Common myeloid progenitor, CD34-positive (primary cell): ENCODE results near the gene PFKM. TPM values are rescaled to one million over a fixed set of nuclear protein-coding genes. Genes with fewer than 3 reads are reported as not detected.

Source experiments
- CTCF ChIA-PET: fragments of 350-600 bp; sonication (Branson Sonifier 250); formaldehyde crosslinking; loops from one replicate; lab custom pipeline; 2021; ENCODE audit warnings: antibody characterized with exemption; lab: Charles Lee
- POLR2A ChIA-PET: fragments of 350-600 bp; sonication (Branson Sonifier 250); formaldehyde crosslinking; loops from one replicate; lab custom pipeline; 2021; ENCODE audit warnings: antibody characterized with exemption; lab: Charles Lee
- DNase-seq, 3 donors: peaks; one replicate each; pipeline versions ENCODE4 v3.0.0 to v3.0.0-alpha.2; 2013
- H3K27ac ChIP-seq, 2 experiments: 1 replicate in 1 of 2; 2 replicates in 1 of 2; pipeline ENCODE4 v1.7.0; 2013; ENCODE audit warnings: inconsistent platforms in 2 of 2, low read length in 2 of 2, mild to moderate bottlenecking in 2 of 2, low read depth in 1 of 2, moderate library complexity in 1 of 2; ENCODE audit not compliant: severe bottlenecking in 2 of 2, insufficient read depth in 1 of 2, poor library complexity in 1 of 2
- H3K27me3 ChIP-seq, 5 experiments: replicated peaks in 2 of 5; 1 replicate in 3 of 5; 2 replicates in 2 of 5; pipeline versions ENCODE4 v1.6.1 to v1.7.0; 2013; ENCODE audit warnings: low read length in 4 of 5, mild to moderate bottlenecking in 2 of 5, moderate library complexity in 2 of 5, inconsistent platforms in 1 of 5; ENCODE audit not compliant: insufficient read depth in 5 of 5, control insufficient read depth in 4 of 5
- H3K36me3 ChIP-seq, 4 experiments: 1 replicate in 2 of 4; 2 replicates in 2 of 4; pipeline versions ENCODE4 v1.6.1 to v1.7.0; 2013; ENCODE audit warnings: low read length in 3 of 4, control low read depth in 1 of 4, mild to moderate bottlenecking in 1 of 4; ENCODE audit not compliant: control insufficient read depth in 4 of 4, insufficient read depth in 4 of 4
- H3K4me1 ChIP-seq, 4 experiments: 1 replicate in 3 of 4; 2 replicates in 1 of 4; pipeline versions ENCODE4 v1.6.1 to v1.7.1; 2013; ENCODE audit warnings: low read length in 3 of 4, mild to moderate bottlenecking in 3 of 4, control low read depth in 1 of 4, inconsistent platforms in 1 of 4, moderate library complexity in 1 of 4; ENCODE audit not compliant: control insufficient read depth in 4 of 4, insufficient read depth in 4 of 4; ENCODE audit errors: control extremely low read depth in 1 of 4
- H3K4me3 ChIP-seq, 7 experiments: 1 replicate in 4 of 7; 2 replicates in 3 of 7; pipeline versions ENCODE4 v1.5.1 to v1.7.0; 2013; ENCODE audit warnings: mild to moderate bottlenecking in 7 of 7, low read length in 6 of 7, moderate library complexity in 6 of 7, inconsistent platforms in 2 of 7, low read depth in 2 of 7, control low read depth in 1 of 7; ENCODE audit not compliant: insufficient read depth in 4 of 7, control insufficient read depth in 1 of 7; ENCODE audit errors: extremely low read depth in 1 of 7
- H3K9me3 ChIP-seq, 5 experiments: 1 replicate in 4 of 5; 2 replicates in 1 of 5; pipeline versions ENCODE4 v1.6.1 to v1.7.1; 2013; ENCODE audit warnings: low read length in 4 of 5, mild to moderate bottlenecking in 2 of 5, inconsistent platforms in 1 of 5, low read depth in 1 of 5, moderate library complexity in 1 of 5; ENCODE audit not compliant: control insufficient read depth in 4 of 5, insufficient read depth in 2 of 5; ENCODE audit errors: control extremely low read depth in 1 of 5
- WGBS: methylation state at CpG from one replicate; pipeline ENCODE4 v1.1.5; 2013; ENCODE audit not compliant: insufficient coverage; 5-methylcytosine and 5-hydroxymethylcytosine counted together
- polyA plus RNA-seq: library from polyadenylated mRNA; unstranded; fragments of 120-200 nt; gene quantifications from one replicate; pipeline ENCODE4 v1.2.1, GENCODE V29; 2013

The PFKM gene
- 26.0 TPM for polyA plus RNA-seq

- H3K27ac ChIP-seq = no peak within 1 kb of the TSS
- peaks cover 0 to 10% (median 7%) of the 10 kb centered on the region in 4 experiments for H3K36me3 ChIP-seq
- DNase-seq = peak; percentile 75 to 89 (median 88)
- H3K9me3 ChIP-seq = no peaks in the 10 kb centered on the region
- CTCF ChIA-PET = interaction anchor here (0.8 to 1.4 kb wide), 2 partner anchors 36 to 44 kb away, joined by 3 to 5 read pairs; no protein-coding TSS in a partner anchor
- H3K4me3 ChIP-seq = peak within 1 kb of the TSS; percentile 56 to 94 (median 81)
- WGBS = 0% methylated on average over 13 of the region's 20 CpGs
- POLR2A ChIA-PET = interaction anchor here (1.4 kb wide), 1 partner anchor 14 kb away, joined by 4 read pairs; the partner anchor contains the start of gene SENP1
- H3K4me1 ChIP-seq = peaks cover 8 to 15% (median 11%) of the 10 kb centered on the region in 4 experiments
- H3K27me3 ChIP-seq = no peaks in the 10 kb centered on the region
These were observed at the start of gene PFKM for GRCh38 chr12:48119078-48119833. Gene PFKM, plus strand, starts transcription at chr12:48119364. Its CDS starts 3,411 bp downstream, at chr12:48122775.

DNA sequence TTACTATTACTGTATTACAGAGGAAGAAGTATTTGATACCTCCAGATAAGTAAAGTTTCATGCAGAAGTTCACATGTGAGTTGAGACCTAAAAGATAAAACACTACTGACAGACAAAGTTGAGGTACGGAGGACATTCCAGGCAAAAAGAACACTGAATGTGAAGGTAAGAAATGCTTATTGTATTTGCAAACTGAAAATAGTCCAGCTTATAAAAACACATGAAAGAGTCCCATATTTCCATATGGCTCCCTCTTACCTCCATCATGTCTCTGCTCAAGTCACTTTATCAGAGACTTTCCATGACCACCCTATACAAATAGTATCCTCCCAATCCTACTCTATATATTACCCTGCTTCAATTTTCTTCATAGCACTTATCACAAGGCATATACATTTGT lies 49.1 kb upstream of the PFKM start:
- peaks cover 0 to 3% (median 0%) of the 10 kb centered on the region in 4 experiments for H3K4me1 ChIP-seq
- DNase-seq = no peak
- POLR2A ChIA-PET = no interaction called here
- no CpG with 5 or more reads among the region's 1 CpG for whole genome bisulfite sequencing
- H3K27ac ChIP-seq = no peak overlapping the region
- H3K27me3 ChIP-seq = no peaks in the 10 kb centered on the region
- H3K4me3 ChIP-seq = no peak overlapping the region
- H3K36me3 ChIP-seq = peaks cover 18 to 75% (median 42%) of the 10 kb centered on the region in 4 experiments
- CTCF ChIA-PET = interaction anchor here (1.1 to 1.5 kb wide), 3 partner anchors 8 to 116 kb away, joined by 3 to 4 read pairs (median 3); no protein-coding TSS in a partner anchor
- H3K9me3 ChIP-seq = no peaks in the 10 kb centered on the region

- 98% methylated on average over 3 of the region's 4 CpGs for WGBS
- Histone ChIP-seq H3K27ac (no peak overlapping the region), H3K4me3 (no peak overlapping the region), H3K4me1 (peaks cover 0 to 3% (median 0%) of the 10 kb centered on the region in 4 experiments), H3K9me3 (no peaks in the 10 kb centered on the region), H3K36me3 (peaks cover 18 to 68% (median 39%) of the 10 kb centered on the region in 4 experiments), H3K27me3 (no peaks in the 10 kb centered on the region)
- DNase-seq = no peak
- CTCF ChIA-PET = interaction anchor here (0.7 to 1.5 kb wide), 3 partner anchors 18 to 215 kb away, joined by 3 read pairs; no protein-coding TSS in a partner anchor
- POLR2A ChIA-PET = interaction anchor here (0.5 kb wide), 1 partner anchor 244 kb away, joined by 4 read pairs; no protein-coding TSS in a partner anchor
These were observed 48.4 kb upstream of the PFKM start for GRCh38 chr12:48070731-48071130.

GRCh38 chr12:48071808-48072207 lies 47.4 kb upstream of the PFKM start:
- POLR2A ChIA-PET = no interaction called here
- Histone ChIP-seq H3K4me3 (no peak overlapping the region), H3K27me3 (no peaks in the 10 kb centered on the region), H3K9me3 (no peaks in the 10 kb centered on the region), H3K36me3 (peaks cover 18 to 62% (median 38%) of the 10 kb centered on the region in 4 experiments), H3K4me1 (peaks cover 0 to 3% (median 0%) of the 10 kb centered on the region in 4 experiments), H3K27ac (no peak overlapping the region)
- CTCF ChIA-PET = no interaction called here
- no peak for DNase-seq
- no CpG with 5 or more reads among the region's 2 CpGs for WGBS

- Histone ChIP-seq H3K9me3 (no peaks in the 10 kb centered on the region), H3K4me3 (no peak overlapping the region), H3K36me3 (peaks cover 18 to 59% (median 35%) of the 10 kb centered on the region in 4 experiments), H3K27ac (no peak overlapping the region), H3K4me1 (peaks cover 0 to 2% (median 0%) of the 10 kb centered on the region in 4 experiments), H3K27me3 (no peaks in the 10 kb centered on the region)
- ChIA-PET POLR2A (no interaction called here), CTCF (no interaction called here)
- no peak for DNase-seq
- 100% methylated on average over 1 of the region's 3 CpGs for WGBS
These were observed 46.9 kb upstream of the PFKM start for GRCh38 chr12:48072266-48072665.

DNA sequence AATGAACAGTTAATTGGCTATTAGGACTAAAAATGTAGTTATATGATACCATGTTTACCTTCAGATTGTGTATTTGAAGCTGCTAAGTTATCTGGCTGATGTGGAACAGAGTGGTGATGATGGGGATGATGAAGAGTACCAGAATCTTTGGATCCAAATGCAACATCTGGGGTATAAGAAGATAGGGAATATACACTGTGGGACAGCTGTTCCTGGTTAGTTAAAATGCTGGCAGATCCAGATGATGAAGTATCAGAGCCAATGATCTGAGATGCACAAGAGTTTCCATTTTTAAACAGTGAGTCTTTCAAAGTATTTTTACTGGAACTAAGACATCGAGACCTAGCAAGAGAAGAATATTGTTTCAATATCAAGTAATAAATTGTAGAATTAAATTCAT lies 44.9 kb upstream of the PFKM start:
- Histone ChIP-seq H3K4me1 (no peaks in the 10 kb centered on the region), H3K4me3 (no peak overlapping the region), H3K9me3 (peaks cover 0 to 2% (median 0%) of the 10 kb centered on the region in 5 experiments), H3K27me3 (no peaks in the 10 kb centered on the region), H3K27ac (no peak overlapping the region), H3K36me3 (peaks cover 16 to 59% (median 34%) of the 10 kb centered on the region in 4 experiments)
- WGBS = no CpG with 5 or more reads among the region's 1 CpG
- POLR2A ChIA-PET = no interaction called here
- no peak for DNase-seq
- CTCF ChIA-PET = interaction anchor here (1.1 to 1.2 kb wide), 2 partner anchors 12 to 91 kb away, joined by 3 read pairs; no protein-coding TSS in a partner anchor
